LNCaP clone FGC (cell line): Measurements from ENCODE around the gene ZKSCAN1.

Experiments used
- DNase-seq: peaks from one replicate; pipeline ENCODE4 v3.0.0-alpha.2; 2011; ENCODE audit warnings: low read depth
- H3K4me3 ChIP-seq: 2 replicates; pipeline ENCODE4 v1.5.1; 2011; ENCODE audit warnings: mild to moderate bottlenecking, low read depth, low read length, control low read depth
- TF ChIP-seq, protein P1 (sequence below): IDR thresholded peaks from 2 replicates; pipeline ENCODE4 v1.5.1; 2012; ENCODE audit warnings: mild to moderate bottlenecking; ENCODE audit not compliant: control insufficient read depth, insufficient read depth; ENCODE audit errors: extremely low read depth

Gene ZKSCAN1

DNA sequence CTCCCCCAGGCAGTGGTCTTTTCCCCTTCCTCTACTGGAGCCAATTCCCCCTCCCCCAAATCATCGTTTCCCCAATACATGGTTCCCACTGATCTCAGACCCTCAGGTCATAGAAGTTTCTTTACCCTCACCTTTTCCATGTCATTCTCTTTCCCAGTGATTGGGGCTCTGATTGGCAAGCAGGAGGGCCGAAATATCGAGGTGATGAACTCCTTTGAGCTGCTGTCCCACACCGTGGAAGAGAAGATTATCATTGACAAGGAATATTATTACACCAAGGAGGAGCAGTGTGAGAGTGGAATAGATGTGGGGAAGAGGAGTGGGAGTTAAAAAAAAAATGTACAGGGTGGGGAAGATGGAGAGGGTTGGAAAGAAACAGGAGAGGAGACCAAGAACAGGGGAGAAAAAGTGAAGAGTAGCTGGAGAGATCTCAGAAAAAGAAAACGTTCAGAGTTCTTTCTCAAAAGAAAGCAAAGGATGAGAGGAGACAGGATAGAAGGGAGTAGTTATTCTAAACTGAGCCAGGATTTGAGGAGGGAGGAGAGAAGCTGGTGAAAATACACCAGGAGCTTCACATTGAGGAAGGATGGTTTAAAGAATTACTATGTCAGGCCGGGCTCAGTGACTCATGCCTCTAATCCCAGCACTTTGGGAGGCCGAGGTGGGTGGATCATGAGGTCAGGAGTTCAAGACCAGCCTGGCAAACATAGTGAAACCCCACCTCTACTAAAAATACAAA, 74.2 kb downstream of the ZKSCAN1 start:
- no peak for DNase-seq
- TF ChIP-seq, protein P1, sequence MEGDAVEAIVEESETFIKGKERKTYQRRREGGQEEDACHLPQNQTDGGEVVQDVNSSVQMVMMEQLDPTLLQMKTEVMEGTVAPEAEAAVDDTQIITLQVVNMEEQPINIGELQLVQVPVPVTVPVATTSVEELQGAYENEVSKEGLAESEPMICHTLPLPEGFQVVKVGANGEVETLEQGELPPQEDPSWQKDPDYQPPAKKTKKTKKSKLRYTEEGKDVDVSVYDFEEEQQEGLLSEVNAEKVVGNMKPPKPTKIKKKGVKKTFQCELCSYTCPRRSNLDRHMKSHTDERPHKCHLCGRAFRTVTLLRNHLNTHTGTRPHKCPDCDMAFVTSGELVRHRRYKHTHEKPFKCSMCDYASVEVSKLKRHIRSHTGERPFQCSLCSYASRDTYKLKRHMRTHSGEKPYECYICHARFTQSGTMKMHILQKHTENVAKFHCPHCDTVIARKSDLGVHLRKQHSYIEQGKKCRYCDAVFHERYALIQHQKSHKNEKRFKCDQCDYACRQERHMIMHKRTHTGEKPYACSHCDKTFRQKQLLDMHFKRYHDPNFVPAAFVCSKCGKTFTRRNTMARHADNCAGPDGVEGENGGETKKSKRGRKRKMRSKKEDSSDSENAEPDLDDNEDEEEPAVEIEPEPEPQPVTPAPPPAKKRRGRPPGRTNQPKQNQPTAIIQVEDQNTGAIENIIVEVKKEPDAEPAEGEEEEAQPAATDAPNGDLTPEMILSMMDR: no peak
- H3K4me3 ChIP-seq: peak overlapping the region; percentile 63

- no peak for DNase-seq
- TF ChIP-seq, protein P1: no peak
- H3K4me3 ChIP-seq: no peak overlapping the region
Measured at GRCh38 chr7:100090527-100091410, 75.4 kb downstream of the ZKSCAN1 start.
